HCT116 (cell line): Measurements from ENCODE around the gene PCYT1A. TPM values are rescaled to one million over a fixed set of nuclear protein-coding genes. Genes with fewer than 3 reads are reported as not detected.

Experiments used
- ATAC-seq: fragments of 200-7000 bp; cut with Tn5 transposase; 2 replicates; pipeline ENCODE4 v1.9.1; 2020; ENCODE audit warnings: mild to moderate bottlenecking, moderate library complexity
- BruUV-seq: library from RNA; stranded (reverse); fragments of 400-500 nt; replicated peaks from 2 replicates; lab custom pipeline; 2021; lab: Mats Ljungman, UMichigan
- CTCF ChIA-PET: fragments of 300-600 bp; sonication (Branson Sonifier 250); formaldehyde crosslinking; loops from one replicate; lab custom pipeline; 2021; ENCODE audit warnings: antibody characterized with exemption; lab: Charles Lee
- POLR2A ChIA-PET: fragments of 300-600, 350-600 bp; sonication (Branson Sonifier 250); formaldehyde crosslinking; loops from one replicate; lab custom pipeline; 2021; ENCODE audit warnings: antibody characterized with exemption; lab: Charles Lee
- RAD21 ChIA-PET, 2 experiments: fragments of 300-600 bp; sonication (Branson Sonifier 250); formaldehyde crosslinking; loops; one replicate each; lab custom pipeline; 2023; ENCODE audit warnings: low total read pairs in 2 of 2; ENCODE audit not compliant: uncharacterized antibody in 2 of 2, unreplicated experiment in 2 of 2, low non-redundant PET in 1 of 2; lab: Charles Lee
- DNase-seq: peaks from one replicate; pipeline ENCODE4 v3.0.0-alpha.2; 2010; ENCODE audit warnings: low read depth, low spot score
- H2AFZ ChIP-seq: fragments of 200-600 bp; shearing (Covaris generic), sonication (generic); 2 replicates; pipeline ENCODE4 v1.6.1; 2017; ENCODE audit warnings: low read depth, mixed run types, mixed read lengths, antibody characterized with exemption, low read length; ENCODE audit not compliant: poor library complexity, severe bottlenecking
- H3K27ac ChIP-seq: 2 replicates; pipeline ENCODE4 v1.5.1; 2012; ENCODE audit warnings: low read depth, low read length
- H3K27me3 ChIP-seq: fragments of 200-600 bp; sonication (generic); 2 replicates; pipeline ENCODE4 v1.6.1; 2016; ENCODE audit warnings: mixed run types, low read length, mixed read lengths; ENCODE audit not compliant: insufficient read depth
- H3K36me3 ChIP-seq, 2 experiments: fragments of 200-500 bp in 1 of 2; fragments of 200-600 bp in 1 of 2; sonication (Bioruptor generic) in 1 of 2; sonication (generic) in 1 of 2; 2 replicates each; pipeline versions ENCODE4 v1.5.1 to v1.6.1; 2014 to 2016; ENCODE audit warnings: low read length in 2 of 2, inconsistent platforms in 1 of 2, mixed read lengths in 1 of 2, mixed run types in 1 of 2; ENCODE audit not compliant: insufficient read depth in 2 of 2, control insufficient read depth in 1 of 2
- H3K4me1 ChIP-seq, 2 experiments: fragments of 200-600 bp in 1 of 2; sonication (generic) in 1 of 2; 2 replicates each; pipeline versions ENCODE4 v1.5.1 to v1.6.1; 2012 to 2017; ENCODE audit warnings: low read length in 2 of 2, inconsistent platforms in 1 of 2, mild to moderate bottlenecking in 1 of 2, mixed read lengths in 1 of 2, mixed run types in 1 of 2, moderate library complexity in 1 of 2; ENCODE audit not compliant: insufficient read depth in 2 of 2, control insufficient read depth in 1 of 2
- H3K4me2 ChIP-seq: fragments of 200-600 bp; sonication (generic); 2 replicates; pipeline ENCODE4 v1.6.1; 2017; ENCODE audit warnings: mixed run types, low read length, mixed read lengths
- H3K4me3 ChIP-seq, 2 experiments: fragments of 200-600 bp in 1 of 2; sonication (generic) in 1 of 2; replicated peaks in 1 of 2; 2 replicates each; pipeline ENCODE4 v1.5.1; 2011 to 2016; ENCODE audit warnings: low read length in 2 of 2, control low read depth in 1 of 2, low read depth in 1 of 2, mild to moderate bottlenecking in 1 of 2, mixed read lengths in 1 of 2, mixed run types in 1 of 2
- H3K79me2 ChIP-seq: fragments of 200-600 bp; sonication (generic); 2 replicates; pipeline ENCODE4 v1.6.1; 2017; ENCODE audit warnings: mild to moderate bottlenecking, mixed run types, low read length, moderate library complexity, mixed read lengths; ENCODE audit not compliant: insufficient read depth
- H3K9ac ChIP-seq: fragments of 200-600 bp; sonication (generic); 2 replicates; pipeline ENCODE4 v1.6.1; 2016; ENCODE audit warnings: low read length, mixed read lengths
- H3K9me2 ChIP-seq: fragments of 200-600 bp; sonication (generic), shearing (Covaris generic); 2 replicates; pipeline ENCODE4 v1.6.1; 2017; ENCODE audit warnings: mixed run types, mild to moderate bottlenecking, moderate library complexity; ENCODE audit not compliant: insufficient read depth
- H3K9me3 ChIP-seq, 2 experiments: fragments of 200-500 bp in 1 of 2; fragments of 200-600 bp in 1 of 2; sonication (Bioruptor generic) in 1 of 2; sonication (generic) in 1 of 2; 2 replicates each; pipeline ENCODE4 v1.6.1; 2014 to 2017; ENCODE audit warnings: low read length in 2 of 2, mixed read lengths in 2 of 2, inconsistent platforms in 1 of 2, low read depth in 1 of 2, mild to moderate bottlenecking in 1 of 2, mixed run types in 1 of 2, moderate library complexity in 1 of 2; ENCODE audit not compliant: control insufficient read depth in 1 of 2, insufficient read depth in 1 of 2
- H4K20me1 ChIP-seq: fragments of 200-600 bp; sonication (generic), shearing (Covaris generic); 2 replicates; pipeline ENCODE4 v1.6.1; 2017; ENCODE audit warnings: mixed run types, mild to moderate bottlenecking, moderate library complexity; ENCODE audit not compliant: insufficient read depth
- ATF3 ChIP-seq: IDR thresholded peaks from 2 replicates; pipeline ENCODE4 v1.6.1; 2012
- CEBPB ChIP-seq: IDR thresholded peaks from 2 replicates; pipeline ENCODE4 v1.6.1; 2012; ENCODE audit warnings: low read depth
- EGR1 ChIP-seq: IDR thresholded peaks from 2 replicates; pipeline ENCODE4 v1.6.1; 2012; ENCODE audit warnings: low read depth
- EZH2phosphoT487 ChIP-seq: fragments of 200-600 bp; IDR thresholded peaks from 2 replicates; pipeline ENCODE4 v1.6.1; 2018; ENCODE audit warnings: antibody characterized with exemption, borderline replicate concordance
- POLR2AphosphoS5 ChIP-seq: IDR thresholded peaks from 2 replicates; pipeline ENCODE4 v1.6.1; 2011; ENCODE audit warnings: mild to moderate bottlenecking, low read depth, low read length, moderate library complexity
- RAD21 ChIP-seq: IDR thresholded peaks from 2 replicates; pipeline ENCODE4 v1.6.1; 2012; ENCODE audit warnings: low read depth, mild to moderate bottlenecking
- REST ChIP-seq: IDR thresholded peaks from 2 replicates; pipeline ENCODE4 v1.6.1; 2012; ENCODE audit warnings: low read depth
- SRF ChIP-seq: IDR thresholded peaks from 2 replicates; pipeline ENCODE4 v1.6.1; 2012; ENCODE audit warnings: low read depth
- ZBTB33 ChIP-seq: IDR thresholded peaks from 2 replicates; pipeline ENCODE4 v1.6.1; 2011; ENCODE audit warnings: mild to moderate bottlenecking, low read length, moderate library complexity; ENCODE audit not compliant: insufficient replicate concordance; ENCODE audit errors: extremely low read depth
- ZFX ChIP-seq: fragments of 450-650 bp; IDR thresholded peaks from 2 replicates; pipeline ENCODE4 v1.6.1; 2017
- intact Hi-C: fragments of 100-400 bp; cut with micrococcal nuclease; formaldehyde crosslinking; loops from 2 replicates; pipeline ENCODE4 v1.10.0; 2022
- total RNA-seq: library from RNA; stranded (reverse); gene quantifications from one replicate; pipeline ENCODE4 v1.2.1, GENCODE V29; 2021; ENCODE audit not compliant: unreplicated experiment

PCYT1A gene
- total RNA-seq, 1 experiment from 2014 or later, result 32.1 TPM

- Histone ChIP-seq H2AFZ (no peak overlapping the region), H3K9me3 (no peaks in the 10 kb centered on the region), H3K36me3 (peaks cover 0 to 3% of the 10 kb centered on the region in 2 experiments; a peak in 1 of 4 replicates), H3K4me2 (no peak overlapping the region), H3K9ac (no peak overlapping the region), H3K9me2 (no peaks in the 10 kb centered on the region), H3K4me3 (no peak overlapping the region), H3K27me3 (no peaks in the 10 kb centered on the region), H3K79me2 (peaks cover 5% of the 10 kb centered on the region; the same call in 1 of the 2 replicates), H4K20me1 (no peaks in the 10 kb centered on the region), H3K27ac (no peak overlapping the region), H3K4me1 (no peaks in the 10 kb centered on the region)
- TF ChIP-seq CEBPB, result no peak
- no peak for TF ChIP-seq REST
- TF ChIP-seq EGR1, result no peak
- no peak for TF ChIP-seq SRF
- no peak for TF ChIP-seq POLR2AphosphoS5
- no peak for TF ChIP-seq ATF3
- no peak for TF ChIP-seq EZH2phosphoT487
- TF ChIP-seq ZBTB33, result no peak
- TF ChIP-seq ZFX, result no peak
- no peak for TF ChIP-seq RAD21
- BruUV-seq, result no TSS peak
- ChIA-PET RAD21 (interaction anchor here in 1 of 2 experiments (1.1 kb wide), 1 partner anchor 267 kb away, joined by 3 read pairs; no protein-coding TSS in a partner anchor), POLR2A (no interaction called here), CTCF (interaction anchor here (2.1 to 2.5 kb wide), 4 partner anchors 235 to 271 kb away, joined by 6 to 16 read pairs (median 12); no protein-coding TSS in a partner anchor)
- no peak for DNase-seq
- intact Hi-C loops, result no loop called here
- ATAC-seq, result no peak
These were observed 35.6 kb downstream of the PCYT1A start for GRCh38 chr3:196251918-196252317.
